MM.1S (cell line): ENCODE data around the gene KRTAP10-1.

Experiments used
- DNase-seq: peaks from one replicate; pipeline ENCODE4 v3.0.0-alpha.2; 2015
- H2AFZ ChIP-seq: fragments of 300-600 bp; sonication (generic); 2 replicates; pipeline ENCODE4 v1.6.0; 2016; ENCODE audit warnings: antibody characterized with exemption, low read length
- H3F3A ChIP-seq: fragments of 300-600 bp; sonication (generic); 2 replicates; pipeline ENCODE4 v1.6.1; 2016; ENCODE audit warnings: mild to moderate bottlenecking, antibody characterized with exemption, low read length, moderate library complexity, mixed read lengths; ENCODE audit not compliant: insufficient read depth
- H3K27ac ChIP-seq: fragments of 300-600 bp; sonication (generic); 2 replicates; pipeline ENCODE4 v1.5.1; 2016; ENCODE audit warnings: mild to moderate bottlenecking, low read length
- H3K27me3 ChIP-seq: fragments of 300-600 bp; sonication (generic); replicated peaks from 2 replicates; pipeline ENCODE4 v1.6.0; 2016; ENCODE audit warnings: low read length; ENCODE audit not compliant: insufficient read depth
- H3K36me3 ChIP-seq: fragments of 300-600 bp; sonication (generic); replicated peaks from 2 replicates; pipeline ENCODE4 v1.6.1; 2016; ENCODE audit warnings: mild to moderate bottlenecking, low read length, mixed read lengths; ENCODE audit not compliant: insufficient read depth
- H3K4me1 ChIP-seq: fragments of 300-600 bp; sonication (generic); 2 replicates; pipeline ENCODE4 v1.6.1; 2016; ENCODE audit warnings: low read length, mixed read lengths
- H3K4me2 ChIP-seq: fragments of 300-600 bp; sonication (generic); 2 replicates; pipeline ENCODE4 v1.6.0; 2016; ENCODE audit warnings: low read depth, low read length
- H3K4me3 ChIP-seq: fragments of 300-600 bp; sonication (generic); 2 replicates; pipeline ENCODE4 v1.5.1; 2016; ENCODE audit warnings: low read length, mixed read lengths
- H3K79me2 ChIP-seq: fragments of 300-600 bp; sonication (generic); 2 replicates; pipeline ENCODE4 v1.6.1; 2016; ENCODE audit warnings: mixed run types, low read length, mixed read lengths
- H3K9ac ChIP-seq: fragments of 300-600 bp; sonication (generic); 2 replicates; pipeline ENCODE4 v1.6.1; 2016; ENCODE audit warnings: low read length, mixed read lengths
- H3K9me2 ChIP-seq: fragments of 300-600 bp; sonication (generic); replicated peaks from 2 replicates; pipeline ENCODE4 v1.6.1; 2016; ENCODE audit warnings: mild to moderate bottlenecking, low read length, mixed read lengths; ENCODE audit not compliant: insufficient read depth
- H3K9me3 ChIP-seq: fragments of 300-600 bp; sonication (generic); replicated peaks from 2 replicates; pipeline ENCODE4 v1.6.1; 2016; ENCODE audit warnings: mild to moderate bottlenecking, low read length, mixed read lengths; ENCODE audit not compliant: insufficient read depth
- H4K20me1 ChIP-seq: fragments of 300-600 bp; sonication (generic); 2 replicates; pipeline ENCODE4 v1.6.1; 2016; ENCODE audit warnings: mild to moderate bottlenecking, low read length, moderate library complexity, mixed read lengths; ENCODE audit not compliant: insufficient read depth
- EZH2 ChIP-seq: fragments of 300-600 bp; sonication (generic); optimal IDR thresholded peaks from 2 replicates; pipeline ENCODE3; 2017; ENCODE audit warnings: low read depth, mild to moderate bottlenecking, antibody characterized with exemption, low read length, mixed read lengths
- EZH2phosphoT487 ChIP-seq: fragments of 300-600 bp; sonication (generic); IDR thresholded peaks from 2 replicates; pipeline ENCODE4 v1.6.1; 2018; ENCODE audit warnings: antibody characterized with exemption, low read length
- TF ChIP-seq, protein P1 (sequence below): fragments of 300-600 bp; sonication (generic); IDR thresholded peaks from 2 replicates; pipeline ENCODE4 v1.5.1; 2016; ENCODE audit warnings: antibody characterized with exemption, low read length, mixed read lengths

Gene KRTAP10-1

DNA sequence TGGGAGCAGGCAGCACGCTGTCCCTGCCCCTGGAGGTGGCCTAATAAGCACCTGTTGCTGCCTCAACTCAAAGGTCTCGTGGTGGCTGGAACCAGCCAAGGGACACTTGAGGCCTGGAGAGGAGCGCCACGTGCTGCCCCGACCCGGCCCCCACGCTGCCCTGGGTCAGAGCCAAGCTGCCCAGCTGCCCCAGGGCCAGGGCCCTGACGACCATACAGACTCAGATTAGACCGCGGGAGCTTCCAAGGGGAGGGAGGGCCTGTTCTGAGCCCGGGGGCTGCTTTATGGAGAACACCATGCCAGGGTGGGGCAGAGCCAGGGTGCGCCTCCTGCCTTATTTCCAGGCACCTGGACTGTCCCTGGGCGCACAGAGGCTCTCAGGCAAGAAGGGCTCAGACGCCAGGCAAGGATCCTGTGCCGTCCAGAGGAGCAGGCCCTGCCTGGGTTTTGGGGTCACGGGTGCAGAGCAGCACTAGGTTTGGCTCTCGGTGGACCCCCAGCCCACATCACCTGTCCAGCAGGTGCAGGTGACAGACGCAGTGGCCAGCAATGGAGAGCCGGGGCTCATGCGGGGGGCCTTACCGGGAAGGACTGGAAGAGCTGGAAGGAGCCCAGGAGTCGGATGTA lies 18.6 kb downstream of the KRTAP10-1 start:
- Histone ChIP-seq H3F3A (no peaks in the 10 kb centered on the region), H3K4me1 (no peaks in the 10 kb centered on the region), H3K4me2 (no peak overlapping the region), H4K20me1 (no peaks in the 10 kb centered on the region), H3K27ac (no peak overlapping the region), H3K79me2 (no peaks in the 10 kb centered on the region), H3K9ac (no peak overlapping the region), H3K4me3 (no peak overlapping the region), H2AFZ (no peak overlapping the region), H3K36me3 (no peaks in the 10 kb centered on the region), H3K9me2 (no peaks in the 10 kb centered on the region), H3K27me3 (peaks cover 98% of the 10 kb centered on the region), H3K9me3 (no peaks in the 10 kb centered on the region)
- DNase-seq, result no peak
- TF ChIP-seq EZH2, result no peak
- no peak for TF ChIP-seq EZH2phosphoT487
- TF ChIP-seq, protein P1, sequence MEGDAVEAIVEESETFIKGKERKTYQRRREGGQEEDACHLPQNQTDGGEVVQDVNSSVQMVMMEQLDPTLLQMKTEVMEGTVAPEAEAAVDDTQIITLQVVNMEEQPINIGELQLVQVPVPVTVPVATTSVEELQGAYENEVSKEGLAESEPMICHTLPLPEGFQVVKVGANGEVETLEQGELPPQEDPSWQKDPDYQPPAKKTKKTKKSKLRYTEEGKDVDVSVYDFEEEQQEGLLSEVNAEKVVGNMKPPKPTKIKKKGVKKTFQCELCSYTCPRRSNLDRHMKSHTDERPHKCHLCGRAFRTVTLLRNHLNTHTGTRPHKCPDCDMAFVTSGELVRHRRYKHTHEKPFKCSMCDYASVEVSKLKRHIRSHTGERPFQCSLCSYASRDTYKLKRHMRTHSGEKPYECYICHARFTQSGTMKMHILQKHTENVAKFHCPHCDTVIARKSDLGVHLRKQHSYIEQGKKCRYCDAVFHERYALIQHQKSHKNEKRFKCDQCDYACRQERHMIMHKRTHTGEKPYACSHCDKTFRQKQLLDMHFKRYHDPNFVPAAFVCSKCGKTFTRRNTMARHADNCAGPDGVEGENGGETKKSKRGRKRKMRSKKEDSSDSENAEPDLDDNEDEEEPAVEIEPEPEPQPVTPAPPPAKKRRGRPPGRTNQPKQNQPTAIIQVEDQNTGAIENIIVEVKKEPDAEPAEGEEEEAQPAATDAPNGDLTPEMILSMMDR, result no peak

DNA sequence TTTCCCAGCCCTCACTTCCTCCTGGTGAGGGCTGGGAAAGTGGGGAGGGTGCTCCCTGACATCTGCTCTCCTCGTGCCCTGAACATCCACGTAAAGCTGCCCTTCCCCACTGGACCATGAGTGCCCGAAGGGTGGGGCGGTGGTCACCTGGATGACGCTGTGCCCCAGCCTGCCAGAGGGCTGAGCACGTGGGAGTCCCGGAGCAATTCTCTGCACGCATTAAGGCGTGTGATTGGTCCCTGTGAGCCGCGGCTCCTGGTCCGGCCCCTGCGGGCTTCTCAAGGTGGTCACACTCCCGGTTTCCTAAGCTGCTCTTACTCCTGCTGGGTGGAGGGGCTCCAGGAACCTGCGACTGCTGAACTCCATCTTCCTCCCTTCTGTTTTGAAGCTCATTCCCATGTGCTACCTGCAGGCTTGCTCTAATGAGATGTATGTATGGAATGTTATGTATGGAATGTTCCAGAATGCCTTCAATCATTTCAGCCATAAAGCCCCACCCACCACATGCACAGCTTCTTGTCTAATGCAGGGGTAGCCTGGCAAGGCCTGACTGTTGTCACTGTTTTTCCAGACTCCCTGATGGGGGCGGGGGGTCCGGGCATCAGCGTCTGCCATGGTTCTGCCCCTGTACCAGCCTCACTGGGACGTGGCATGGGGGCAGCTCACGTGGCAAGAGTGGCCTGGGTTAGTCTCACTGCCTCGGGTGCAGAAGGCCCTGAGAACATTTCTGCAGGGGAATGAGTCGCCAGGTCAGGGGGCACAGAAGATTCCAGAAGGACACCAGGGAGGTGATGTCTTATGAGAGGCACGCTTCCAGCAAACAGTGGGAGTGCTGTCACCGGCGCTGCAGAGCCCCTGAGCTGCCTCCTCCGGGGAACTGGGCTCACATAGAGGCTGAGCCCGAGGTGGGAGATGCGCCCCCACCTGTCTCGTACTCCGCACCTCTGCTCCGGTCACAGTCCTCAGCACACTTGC lies 19.4 kb downstream of the KRTAP10-1 start:
- Histone ChIP-seq H3F3A (no peaks in the 10 kb centered on the region), H3K4me1 (no peaks in the 10 kb centered on the region), H3K4me2 (no peak overlapping the region), H4K20me1 (no peaks in the 10 kb centered on the region), H3K79me2 (no peaks in the 10 kb centered on the region), H3K9ac (no peak overlapping the region), H3K4me3 (no peak overlapping the region), H2AFZ (no peak overlapping the region), H3K27me3 (peaks cover 98% of the 10 kb centered on the region), H3K36me3 (no peaks in the 10 kb centered on the region), H3K9me3 (no peaks in the 10 kb centered on the region), H3K27ac (no peak overlapping the region), H3K9me2 (no peaks in the 10 kb centered on the region)
- no peak for DNase-seq
- TF ChIP-seq EZH2phosphoT487 (no peak), EZH2 (no peak)
- TF ChIP-seq, protein P1, result no peak

DNA sequence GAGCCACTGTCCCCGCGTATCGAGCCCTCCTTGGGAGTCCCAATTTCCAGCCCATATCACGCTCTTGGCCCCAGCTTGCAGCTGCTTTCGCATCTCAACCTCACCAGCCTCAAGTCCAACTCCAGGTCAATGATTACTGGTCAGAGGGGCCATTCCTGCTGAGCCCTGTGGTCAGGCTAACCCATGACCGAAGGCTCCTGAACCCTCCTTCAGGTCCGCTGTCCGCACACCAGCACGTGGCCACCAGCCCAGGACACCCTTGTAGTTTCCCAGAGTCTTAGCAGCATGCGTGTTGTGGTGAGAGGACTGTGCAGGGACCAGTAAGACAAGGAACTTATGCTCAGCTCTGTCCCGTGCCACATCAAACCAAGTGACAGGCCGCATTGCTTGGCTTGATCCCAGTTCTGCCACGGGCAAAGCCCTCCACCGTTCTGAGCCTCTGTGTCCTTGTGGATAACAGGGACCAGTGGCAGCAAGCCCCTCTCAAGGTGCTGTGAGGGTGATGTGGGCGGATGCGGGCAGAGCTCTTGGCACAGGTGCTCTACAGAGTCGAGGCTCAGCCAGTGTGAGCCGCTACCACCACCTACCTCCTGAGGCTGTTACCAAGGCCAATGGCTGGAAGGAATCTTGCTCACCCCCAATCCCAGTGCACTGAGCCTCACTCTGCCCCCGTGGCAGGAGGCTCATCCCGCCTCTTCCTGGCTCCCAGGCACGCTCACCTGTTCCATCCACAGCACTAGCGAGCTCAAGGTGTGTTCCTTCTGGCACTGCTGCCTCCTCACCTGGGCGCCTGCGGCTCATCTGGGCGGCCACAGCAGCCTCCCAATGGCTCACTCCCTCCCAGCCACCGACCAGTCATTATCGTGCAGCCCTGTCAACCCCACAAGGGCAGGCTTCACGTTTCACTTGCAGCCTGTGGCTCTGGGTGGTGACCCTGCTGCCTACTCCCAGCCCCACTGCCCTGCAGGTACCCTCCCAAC lies 20.4 kb downstream of the KRTAP10-1 start:
- no peaks in the 10 kb centered on the region for H3K9me2 ChIP-seq
- no peak overlapping the region for H2AFZ ChIP-seq
- H3F3A ChIP-seq, result no peaks in the 10 kb centered on the region
- TF ChIP-seq EZH2, result no peak
- TF ChIP-seq, protein P1, result no peak
- no peak for TF ChIP-seq EZH2phosphoT487
- H3K9me3 ChIP-seq, result no peaks in the 10 kb centered on the region
- H3K4me3 ChIP-seq, result no peak overlapping the region
- H3K9ac ChIP-seq, result no peak overlapping the region
- no peak overlapping the region for H3K27ac ChIP-seq
- DNase-seq, result no peak
- no peak overlapping the region for H3K4me2 ChIP-seq
- H3K27me3 ChIP-seq, result peaks cover 98% of the 10 kb centered on the region
- no peaks in the 10 kb centered on the region for H4K20me1 ChIP-seq
- H3K36me3 ChIP-seq, result no peaks in the 10 kb centered on the region
- no peaks in the 10 kb centered on the region for H3K4me1 ChIP-seq
- no peaks in the 10 kb centered on the region for H3K79me2 ChIP-seq
